C1 segment of cervical spinal cord (tissue), 14 donors: Measurements from ENCODE around the gene CDK17.
"Not testable (repeated sequence)": the region's sequence is repeated elsewhere in the genome, so short reads cannot be mapped to it uniquely, and the experiment has no call there.

Experiments
- DNase-seq, 14 donors: peaks; one replicate each; lab custom pipeline; 2025; lab: John Stamatoyannopoulos, UW

CDK17 gene

DNA sequence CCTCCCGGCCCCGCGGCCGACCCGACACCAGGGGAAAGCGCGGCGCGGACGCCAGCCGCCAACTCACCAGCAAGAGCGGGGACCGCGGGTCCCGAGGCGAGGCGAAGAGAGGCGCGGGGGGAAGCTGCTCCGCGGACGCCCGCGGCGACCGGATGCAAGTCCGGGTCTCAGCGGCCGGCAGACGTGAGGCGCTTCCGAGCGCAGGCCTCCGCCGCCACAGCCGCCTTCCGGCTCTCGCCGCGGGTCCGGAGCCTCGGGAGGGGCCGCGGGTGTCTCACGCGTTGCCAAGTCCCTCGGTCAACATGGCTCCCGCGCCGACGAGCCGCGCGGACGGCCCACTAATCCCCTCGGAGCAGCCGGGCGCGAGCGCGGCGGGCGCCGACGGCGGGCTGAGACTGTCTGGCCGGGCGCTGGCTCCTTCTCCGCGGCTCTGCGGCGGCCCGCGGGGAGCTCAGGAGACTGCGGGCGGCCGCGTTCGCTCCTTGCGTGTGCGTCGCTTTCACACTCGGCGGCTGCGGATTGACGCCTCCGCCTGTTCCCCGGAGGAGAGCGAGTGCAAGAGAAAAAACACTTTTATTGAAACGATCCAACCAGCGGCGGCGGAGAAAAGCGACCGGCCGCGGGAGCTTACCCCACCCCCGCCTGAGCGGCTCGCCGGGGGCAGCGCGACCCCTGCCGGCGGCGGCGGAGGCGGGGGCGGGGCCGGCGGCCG is at the start of gene CDK17:
Gene CDK17 (minus strand): TSS at position 521 of the 712 bp plus-strand sequence. CDS start 65,603 bp downstream, outside the sequence.
- DNase-seq, result peak; percentile 65 to 94 (median 78)

DNA sequence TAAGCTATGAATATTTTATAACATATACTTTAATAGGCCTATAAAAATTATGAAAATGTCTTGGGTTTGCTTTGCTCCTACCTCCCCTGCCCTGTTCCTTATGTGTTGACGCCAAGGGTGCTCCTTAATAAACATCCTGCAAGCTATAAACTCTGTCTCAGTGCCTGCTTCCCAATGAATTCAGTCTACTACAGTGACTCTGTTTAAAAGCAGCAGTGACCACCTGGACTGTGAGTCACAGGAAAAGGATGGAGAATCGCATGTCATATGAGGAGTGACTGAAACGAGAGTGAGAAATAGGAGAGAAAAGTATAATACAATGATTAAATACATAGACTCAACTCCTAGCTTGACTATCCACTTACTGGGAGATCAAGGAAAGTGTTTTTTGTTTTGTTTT is 48.1 kb upstream of the CDK17 start:
- DNase-seq, result no peak

DNA sequence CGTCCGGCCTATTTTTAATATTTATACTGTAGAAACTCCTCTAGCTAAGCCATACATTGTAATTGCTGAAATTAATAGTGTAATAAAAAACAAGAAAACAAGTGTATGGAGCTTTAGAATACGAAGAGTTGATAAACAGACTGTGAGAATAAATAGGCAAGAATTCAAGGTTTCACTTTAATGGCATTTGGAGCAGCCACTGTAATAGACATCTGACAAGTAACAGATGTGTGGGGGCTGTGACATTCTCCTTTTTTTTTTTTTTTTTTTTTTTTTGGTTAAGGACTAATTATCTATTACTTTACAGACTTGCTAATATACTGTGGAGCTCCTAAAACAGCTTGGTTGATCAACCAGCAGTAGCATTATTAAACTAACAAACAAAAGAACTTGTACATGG is 47.0 kb upstream of the CDK17 start:
- DNase-seq, result no peak

DNA sequence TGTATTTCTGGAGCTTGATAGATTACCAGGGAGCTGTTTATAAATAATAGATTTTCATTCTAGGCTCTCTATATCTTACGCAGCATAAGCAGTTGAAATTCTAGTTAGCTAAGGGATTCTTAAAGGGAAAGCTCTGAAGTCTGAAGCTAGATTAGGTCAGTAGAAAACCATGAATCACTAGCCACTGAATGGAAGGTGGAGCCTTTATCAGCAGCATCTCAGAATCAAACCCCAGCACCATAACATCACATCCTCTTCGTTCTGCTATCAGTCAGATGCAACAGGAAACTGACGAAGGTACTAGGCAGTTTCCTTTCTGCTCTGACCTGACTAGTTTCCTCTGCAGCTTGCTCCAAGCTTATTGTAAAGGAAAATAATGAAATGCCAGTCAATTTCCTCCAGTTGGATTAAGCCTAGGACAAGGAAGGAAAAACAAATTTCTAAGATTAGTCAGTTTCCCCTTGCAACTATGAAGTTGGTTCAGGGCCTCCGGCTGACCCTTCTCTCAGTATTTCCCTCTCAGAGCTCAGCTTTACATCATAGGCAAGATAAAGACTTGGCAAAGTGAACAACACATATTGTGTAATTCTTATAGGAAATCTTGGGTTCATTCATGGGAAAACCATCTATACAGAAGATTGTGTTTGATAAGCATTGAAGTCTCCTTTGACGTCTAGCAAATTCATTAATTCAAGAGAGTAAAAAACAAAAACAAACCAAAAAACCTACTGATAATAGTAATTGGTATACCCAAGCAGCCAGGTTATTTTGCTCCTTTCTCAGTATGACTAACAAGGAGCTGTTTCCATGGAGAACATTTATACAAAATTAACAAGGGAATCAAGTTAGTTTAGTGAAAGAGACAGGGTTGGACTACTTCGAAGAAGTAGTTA is 45.7 kb upstream of the CDK17 start:
- no peak for DNase-seq

DNA sequence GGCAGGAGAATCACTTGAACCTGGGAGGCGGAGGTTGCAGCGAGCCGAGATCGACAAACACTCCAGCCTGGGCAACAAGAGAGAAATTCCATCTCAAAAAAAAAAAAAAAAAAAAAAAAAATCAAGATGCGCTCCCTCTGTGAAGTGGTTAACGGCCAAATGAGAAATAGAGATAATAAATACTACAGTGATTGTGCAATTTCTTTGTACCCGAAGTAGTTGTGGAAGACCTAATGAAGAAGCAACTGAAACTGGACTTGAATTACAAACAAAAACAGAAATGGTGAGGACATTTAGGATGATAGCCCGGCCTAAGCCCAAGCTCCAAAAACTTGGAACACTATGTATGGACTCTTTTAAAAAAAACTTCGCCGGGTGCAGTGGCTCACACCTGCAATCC is 44.2 kb upstream of the CDK17 start:
- no peak for DNase-seq

DNA sequence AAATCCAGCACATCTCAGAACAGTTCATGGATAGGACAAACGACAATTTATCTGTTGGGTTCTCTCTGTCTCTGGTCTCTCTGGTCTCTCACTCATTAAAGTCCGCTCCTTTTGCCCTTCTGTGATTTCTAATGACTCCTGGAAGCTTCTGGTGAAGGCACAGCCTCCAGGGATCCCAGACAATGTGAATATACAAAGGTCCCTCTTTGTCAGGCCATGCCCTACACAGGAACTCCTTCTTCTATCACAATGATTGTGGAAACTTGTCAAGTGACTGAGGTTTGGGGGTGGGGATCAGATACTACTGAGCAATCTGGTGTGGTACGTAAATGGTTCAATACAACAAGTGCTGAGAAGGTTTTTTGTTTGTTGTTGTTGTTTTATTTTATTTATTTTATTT is 42.7 kb upstream of the CDK17 start:
- DNase-seq, result no peak

DNA sequence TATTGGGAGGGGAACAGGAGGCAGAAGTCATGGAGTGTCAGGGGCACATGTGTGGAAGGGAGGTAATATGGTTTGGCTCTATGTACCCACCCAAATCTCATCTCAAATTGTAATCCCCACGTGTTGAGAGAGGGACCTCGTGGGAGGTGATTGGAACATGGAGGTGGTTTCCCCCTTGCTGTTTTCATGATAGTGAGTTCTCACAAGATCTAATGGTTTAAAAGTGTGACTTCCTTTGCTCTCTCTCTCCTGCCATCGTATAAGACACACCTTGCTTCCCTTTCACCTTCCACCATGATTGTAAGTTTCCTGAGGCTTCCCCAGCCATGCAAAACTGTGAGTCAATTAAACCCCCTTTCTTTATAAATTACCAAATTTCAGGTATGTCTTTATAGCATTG is 41.6 kb upstream of the CDK17 start:
- no peak for DNase-seq

DNA sequence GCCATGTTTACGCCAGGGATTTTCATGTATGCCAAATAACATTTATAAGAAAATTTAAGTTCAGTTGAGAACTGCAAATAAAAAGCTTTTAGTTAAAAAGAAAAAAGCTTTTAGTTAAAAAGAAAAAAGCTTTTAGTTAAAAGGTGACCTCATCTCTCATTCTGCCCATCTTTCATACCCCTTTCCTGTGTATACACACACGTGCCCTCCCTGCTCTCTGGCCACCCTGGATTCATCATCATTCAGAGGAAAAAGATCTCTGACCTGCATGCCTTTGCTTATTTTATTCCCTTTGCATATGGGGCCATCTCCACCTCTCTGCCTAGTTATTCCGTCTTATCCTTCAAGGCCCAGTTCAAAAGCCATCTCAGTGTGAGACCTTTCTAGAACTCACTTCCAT is 38.1 kb upstream of the CDK17 start:
- DNase-seq, result no peak

DNA sequence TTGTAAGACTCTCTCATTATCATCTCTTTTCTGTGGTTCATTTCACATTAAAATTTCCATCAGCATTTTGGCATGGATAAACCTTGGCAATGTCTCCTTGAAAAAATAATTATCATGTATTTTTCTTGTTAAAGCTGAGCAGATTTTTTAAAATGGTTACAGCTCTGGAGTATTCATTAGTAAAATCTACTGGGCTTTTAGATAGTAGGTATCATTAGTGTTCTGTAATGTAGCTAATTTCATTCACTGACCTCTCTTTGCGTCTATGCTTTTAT is 36.9 kb upstream of the CDK17 start:
- DNase-seq, result no peak

DNA sequence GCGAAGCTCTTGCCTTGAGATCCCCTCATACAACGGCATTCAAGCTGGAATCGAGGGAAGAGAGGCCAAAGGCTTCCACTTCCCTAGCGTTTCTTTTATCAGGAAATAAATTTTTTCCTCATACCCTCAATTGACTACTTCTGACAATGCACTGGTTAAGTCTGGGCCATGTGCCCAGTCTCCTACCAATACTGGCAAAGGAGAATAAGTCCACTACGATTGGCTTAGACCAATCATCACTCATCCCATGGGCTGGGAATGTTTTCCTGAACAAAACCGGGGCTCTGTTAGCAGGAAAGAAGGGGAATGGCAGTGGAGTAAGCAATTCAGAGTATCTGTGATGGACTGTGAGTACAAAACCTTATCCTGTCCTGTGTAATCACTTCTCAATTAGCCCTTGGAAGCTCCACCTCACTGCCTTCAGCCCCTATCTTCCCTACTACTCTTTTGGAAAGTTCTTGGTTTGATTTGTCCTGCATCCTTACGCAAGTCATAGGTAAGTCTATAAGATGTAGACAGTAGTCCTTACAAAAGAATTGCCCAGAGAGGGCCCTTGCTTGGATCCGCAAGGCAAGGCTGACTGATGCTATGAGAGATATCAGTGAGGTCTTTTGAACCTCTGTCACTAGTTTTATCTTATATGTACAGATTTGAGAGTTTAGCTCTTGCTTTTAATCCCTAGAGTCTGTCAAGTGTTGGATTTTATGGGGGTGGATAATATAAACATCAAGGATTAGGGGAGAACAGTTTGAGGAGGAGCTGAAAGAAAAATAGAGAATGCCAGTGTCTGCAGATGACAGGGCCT is 36.3 kb upstream of the CDK17 start:
- no peak for DNase-seq

DNA sequence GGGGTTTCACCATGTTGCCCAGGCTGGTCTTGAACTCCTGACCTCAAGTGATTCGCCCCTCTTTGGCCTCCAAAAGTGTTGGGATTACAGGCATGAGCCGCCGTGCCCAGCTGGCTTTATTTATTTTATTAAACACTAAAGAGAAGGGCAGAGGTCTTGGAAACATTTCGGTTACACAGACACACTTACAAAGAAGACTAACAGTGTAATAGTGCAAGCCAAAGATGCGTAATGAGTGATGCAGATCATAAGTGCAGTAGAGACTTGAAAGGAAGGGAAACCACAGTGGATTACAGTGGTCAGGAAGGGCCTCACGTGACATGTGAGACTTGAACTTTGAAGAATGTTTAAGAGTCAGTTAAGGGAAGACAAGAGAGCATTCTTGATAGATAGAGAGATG is 33.9 kb upstream of the CDK17 start:
- DNase-seq, result no peak

DNA sequence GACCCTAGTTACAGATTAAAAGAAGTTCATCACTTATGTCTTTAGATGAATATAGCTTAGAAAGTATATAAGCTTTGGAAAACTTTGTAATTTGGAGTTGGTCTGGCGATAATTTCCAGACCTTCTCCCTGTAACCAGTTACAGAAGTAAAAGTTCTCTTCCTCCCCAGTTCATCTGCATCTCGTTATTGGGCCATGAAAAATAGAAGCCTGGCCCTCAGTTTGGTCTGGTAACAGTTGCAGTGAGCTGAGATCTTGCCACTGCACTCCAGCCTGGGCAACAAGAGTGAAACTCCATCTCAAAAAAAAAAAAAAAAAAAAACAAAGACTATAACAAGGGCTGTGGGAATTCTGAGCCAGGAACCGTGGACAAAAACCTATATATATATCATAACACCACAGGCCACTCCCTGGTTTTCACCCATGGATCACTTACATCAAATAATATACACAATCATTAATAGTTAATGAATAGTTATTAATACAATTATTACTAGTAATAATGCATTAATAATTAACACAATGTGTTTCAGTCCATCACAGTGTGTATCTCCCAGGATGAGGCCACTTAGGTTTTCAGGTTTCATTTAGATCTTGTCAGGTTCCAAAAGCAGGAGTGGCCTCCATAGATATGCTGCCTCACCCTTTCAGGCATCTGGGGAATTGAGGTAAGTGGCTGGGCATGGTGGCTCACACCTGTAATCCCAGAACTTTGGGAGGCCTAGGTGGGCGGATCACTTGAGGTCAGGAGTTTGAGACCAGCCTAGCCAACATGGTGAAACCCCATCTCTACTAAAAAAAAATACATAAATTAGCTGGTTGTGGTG is 32.5 kb upstream of the CDK17 start:
- DNase-seq, result not testable (repeated sequence)

DNA sequence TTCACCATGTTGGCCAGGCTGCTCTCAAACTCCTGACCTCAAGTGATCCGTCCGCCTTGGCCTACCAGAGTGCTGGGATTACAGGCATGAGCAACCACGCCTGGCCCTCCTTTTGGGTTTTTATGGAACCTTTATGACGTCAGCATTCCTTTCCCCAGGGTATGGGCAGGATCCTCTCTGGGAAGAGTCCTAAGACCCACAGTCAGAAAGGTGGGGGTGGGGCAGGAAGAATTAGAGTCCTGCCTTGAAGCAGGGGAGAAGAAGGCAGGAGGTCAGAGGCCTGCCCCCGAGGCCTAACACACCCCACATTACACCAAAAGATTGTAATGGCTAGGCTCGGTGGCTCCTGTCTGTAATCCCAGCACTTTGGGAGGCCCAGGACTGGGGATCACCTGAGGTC is 30.8 kb upstream of the CDK17 start:
- no peak for DNase-seq

DNA sequence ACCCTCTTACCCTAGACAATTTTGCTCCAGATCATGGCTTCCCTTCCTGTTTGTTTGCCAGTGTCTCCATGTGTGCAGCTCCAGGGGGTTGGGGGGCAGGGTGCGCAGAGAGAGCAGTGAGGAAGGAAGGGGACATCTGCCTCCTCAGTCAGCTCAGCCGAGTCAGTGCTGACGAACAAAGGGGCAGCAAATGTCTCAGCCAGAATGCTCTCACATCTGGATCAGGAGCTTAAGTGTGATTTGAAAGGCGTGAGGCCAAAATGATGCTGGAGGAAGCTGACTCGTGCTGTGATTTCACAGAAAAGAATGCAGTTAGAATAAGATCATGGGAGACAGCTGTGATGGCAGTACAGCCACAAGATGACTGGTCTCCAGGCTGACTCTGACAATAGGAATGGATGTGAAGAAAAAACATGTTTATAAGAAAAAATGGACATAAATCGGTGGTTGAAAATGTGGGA is 27.1 kb upstream of the CDK17 start:
- DNase-seq, result peak in 1 of 14 donors; percentile 10

DNA sequence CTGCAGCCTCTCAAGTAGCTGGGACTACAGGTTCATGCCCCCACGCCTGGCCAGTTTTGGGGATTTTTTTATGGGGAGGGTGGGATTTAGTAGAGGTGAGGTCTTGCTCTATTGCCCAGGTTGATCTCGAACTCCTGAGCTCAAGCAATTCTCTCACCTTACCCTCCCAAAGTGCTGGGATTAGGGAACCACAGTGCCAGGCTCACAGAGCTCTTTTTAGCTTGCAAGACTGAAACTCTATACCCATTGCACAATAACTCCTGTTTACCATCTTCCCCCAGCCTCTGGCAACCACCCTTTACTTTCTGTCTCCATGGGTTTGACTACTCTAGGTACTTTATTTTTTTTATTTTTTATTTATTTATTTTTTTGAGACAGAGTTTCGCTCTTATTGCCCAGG is 25.7 kb upstream of the CDK17 start:
- DNase-seq, result no peak

DNA sequence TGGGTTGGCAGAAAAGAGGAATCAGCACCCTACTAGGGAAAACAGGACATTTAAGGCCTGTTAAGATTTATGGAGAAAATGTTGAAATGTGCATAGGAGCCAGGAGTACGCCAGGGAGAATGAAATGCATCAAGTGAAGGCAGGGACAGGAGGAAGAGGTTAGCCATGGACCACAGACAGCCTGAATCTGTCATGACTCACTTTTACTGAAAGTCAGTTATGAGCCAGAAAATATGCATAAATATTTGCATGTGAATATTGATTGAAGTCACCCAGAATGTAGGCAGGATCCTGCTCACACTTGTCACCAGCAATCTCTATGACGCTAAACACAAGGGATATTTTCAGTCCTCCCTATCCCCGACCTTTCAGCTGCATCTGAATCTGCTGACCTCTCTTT is 25.1 kb upstream of the CDK17 start:
- no peak for DNase-seq

DNA sequence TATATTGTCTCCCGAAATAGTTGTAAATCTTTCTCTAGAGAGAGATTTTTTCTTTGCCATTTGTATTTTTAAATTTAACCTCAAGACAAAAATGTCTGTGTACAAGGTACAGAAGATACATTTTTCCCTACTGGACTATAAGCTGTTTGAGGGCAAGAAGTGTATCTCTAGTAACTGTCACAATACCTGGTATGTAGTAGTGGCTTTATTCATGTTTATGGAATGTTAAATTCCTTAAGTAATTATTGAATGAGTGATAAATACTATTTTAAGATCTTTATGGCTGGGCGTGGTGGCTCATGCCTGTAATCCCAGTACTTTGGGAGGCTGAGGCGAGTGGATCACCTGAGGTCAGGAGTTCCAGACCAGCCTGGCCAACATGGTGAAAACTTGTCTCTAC is 24.4 kb upstream of the CDK17 start:
- no peak for DNase-seq

DNA sequence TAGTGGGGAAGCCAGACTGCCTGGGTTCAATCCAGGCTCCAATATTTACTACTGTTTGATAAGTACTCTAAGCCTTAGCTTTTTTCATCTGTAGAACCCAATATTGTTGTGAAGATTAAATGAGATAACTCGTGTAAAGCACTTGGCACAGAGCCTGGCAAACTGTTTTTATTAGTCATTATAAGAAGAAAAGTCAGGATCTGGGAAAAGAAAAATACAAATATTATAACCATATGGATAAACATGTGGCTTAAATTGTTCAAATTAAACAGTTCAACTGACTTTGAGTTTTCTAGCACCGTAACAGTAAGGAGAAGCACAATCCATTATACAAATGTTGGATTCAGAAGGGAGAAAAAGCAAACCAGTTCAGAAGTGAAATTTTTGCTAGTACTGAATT is 22.0 kb upstream of the CDK17 start:
- no peak for DNase-seq

DNA sequence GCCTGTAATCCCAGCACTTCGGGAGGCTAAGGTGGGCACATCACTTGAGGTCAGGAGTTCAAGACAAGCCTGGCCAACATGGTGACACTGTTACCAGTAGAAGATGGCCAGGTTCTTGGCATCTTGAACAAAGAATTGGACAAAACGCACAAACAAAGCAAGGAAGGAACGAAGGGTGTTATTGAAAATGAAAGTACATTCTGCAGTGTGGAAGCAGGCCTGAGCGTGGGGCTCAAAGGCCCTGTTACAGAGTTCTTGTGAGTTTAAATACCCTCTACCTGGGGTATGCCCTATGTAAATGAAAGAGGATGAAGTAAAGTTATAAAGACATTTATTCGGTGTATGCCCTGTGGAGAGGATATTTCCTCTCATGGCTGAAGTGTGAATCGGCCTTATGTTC is 20.8 kb upstream of the CDK17 start:
- DNase-seq, result no peak

DNA sequence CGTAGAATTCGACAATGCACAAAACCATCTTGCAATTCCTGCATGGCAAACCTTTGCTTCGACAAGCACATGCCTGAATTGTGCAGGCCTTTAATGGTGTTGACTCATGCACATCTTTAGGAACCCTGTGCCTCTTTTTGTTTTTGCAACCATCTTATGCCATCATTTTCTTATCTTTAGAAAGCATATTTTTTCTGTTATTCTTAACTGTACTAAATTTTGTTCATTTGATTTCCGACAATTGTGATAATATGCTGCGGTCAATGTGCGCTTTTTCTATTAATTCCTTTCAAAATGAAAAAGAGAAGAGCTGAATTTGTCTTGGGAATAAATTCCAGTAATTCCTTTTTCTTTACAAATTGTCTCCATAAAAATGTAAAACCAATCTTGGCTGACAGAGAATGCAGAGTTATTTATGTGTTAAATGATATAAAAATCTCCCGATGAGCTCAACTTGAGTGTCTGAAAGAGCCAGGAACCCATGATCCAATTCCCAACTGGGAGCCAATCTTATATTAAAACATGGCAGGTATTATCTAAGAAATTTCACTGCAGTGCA is 20.1 kb upstream of the CDK17 start:
- DNase-seq, result no peak
